GM23338 (cell line): Measurements from ENCODE around the gene NFATC1. TPM values are rescaled to one million over a fixed set of nuclear protein-coding genes. Genes with fewer than 3 reads are reported as not detected.

Experiments used
- ATAC-seq: fragments of 200-7000 bp; cut with Tn5 transposase; 3 replicates; pipeline ENCODE4 v1.9.1; 2020
- DNase-seq: peaks from one replicate; pipeline ENCODE4 v3.0.0-alpha.2; 2015; ENCODE audit warnings: low spot score
- H2AFZ ChIP-seq: fragments of 200-600 bp; sonication (generic); 2 replicates; pipeline ENCODE4 v1.8.0; 2016; ENCODE audit warnings: antibody characterized with exemption, mild to moderate bottlenecking, moderate library complexity
- H3F3A ChIP-seq: fragments of 200-600 bp; sonication (generic); replicated peaks from 2 replicates; pipeline ENCODE4 v1.8.0; 2017; ENCODE audit warnings: antibody characterized with exemption, mixed run types, low read depth
- H3K27ac ChIP-seq: fragments of 200-600 bp; sonication (generic); 2 replicates; pipeline ENCODE4 v1.6.1; 2016; ENCODE audit warnings: low read depth
- H3K27me3 ChIP-seq: fragments of 200-600 bp; sonication (generic); 2 replicates; pipeline ENCODE4 v1.8.0; 2016; ENCODE audit warnings: mild to moderate bottlenecking, mixed run types, moderate library complexity; ENCODE audit not compliant: insufficient read depth
- H3K36me3 ChIP-seq: fragments of 200-600 bp; sonication (generic); 2 replicates; pipeline ENCODE4 v1.8.0; 2016; ENCODE audit warnings: mild to moderate bottlenecking; ENCODE audit not compliant: insufficient read depth
- H3K4me1 ChIP-seq: fragments of 200-600 bp; sonication (generic); 2 replicates; pipeline ENCODE4 v1.8.0; 2016; ENCODE audit warnings: mild to moderate bottlenecking, moderate library complexity; ENCODE audit not compliant: insufficient read depth
- H3K4me2 ChIP-seq: fragments of 200-600 bp; sonication (generic); 2 replicates; pipeline ENCODE4 v1.7.1; 2017; ENCODE audit warnings: mixed run types
- H3K4me3 ChIP-seq: fragments of 200-600 bp; sonication (generic); 2 replicates; pipeline ENCODE4 v1.6.1; 2016; ENCODE audit warnings: mixed run types
- H3K79me2 ChIP-seq: fragments of 200-600 bp; sonication (generic); replicated peaks from 2 replicates; pipeline ENCODE4 v1.8.0; 2017; ENCODE audit warnings: mild to moderate bottlenecking; ENCODE audit not compliant: insufficient read depth
- H3K9me2 ChIP-seq: fragments of 200-600 bp; sonication (generic); 2 replicates; pipeline ENCODE4 v1.8.0; 2017; ENCODE audit not compliant: insufficient read depth
- H4K20me1 ChIP-seq: fragments of 200-600 bp; sonication (generic); replicated peaks from 2 replicates; pipeline ENCODE4 v1.8.0; 2017; ENCODE audit warnings: mild to moderate bottlenecking; ENCODE audit not compliant: insufficient read depth
- H3K27ac Mint-ChIP-seq: 2 replicates; pipeline ENCODE4 v1.8.0; 2020; ENCODE audit warnings: inconsistent platforms, mild to moderate bottlenecking, moderate library complexity, mixed read lengths
- H3K27me3 Mint-ChIP-seq: 3 replicates; pipeline ENCODE4 v1.8.0; 2022; ENCODE audit warnings: low read depth, mild to moderate bottlenecking, moderate library complexity, mixed read lengths, inconsistent platforms; ENCODE audit not compliant: insufficient read depth, poor library complexity
- H3K36me3 Mint-ChIP-seq: 3 replicates; pipeline ENCODE4 v1.8.0; 2021; ENCODE audit warnings: low read depth, mild to moderate bottlenecking, inconsistent platforms, moderate library complexity, mixed read lengths
- H3K4me1 Mint-ChIP-seq: 3 replicates; pipeline ENCODE4 v1.8.0; 2020; ENCODE audit warnings: mild to moderate bottlenecking, inconsistent platforms, mixed read lengths
- H3K4me3 Mint-ChIP-seq: 3 replicates; pipeline ENCODE4 v1.8.0; 2021; ENCODE audit warnings: moderate library complexity, mild to moderate bottlenecking, inconsistent platforms, mixed read lengths
- H3K9me3 Mint-ChIP-seq: 3 replicates; pipeline ENCODE4 v1.8.0; 2020; ENCODE audit warnings: moderate library complexity, mild to moderate bottlenecking, inconsistent platforms, mixed read lengths
- CREB1 ChIP-seq: fragments of 250-450 bp; sonication (Bioruptor Pico); IDR thresholded peaks from 2 replicates; pipeline ENCODE4 v1.5.0; 2020; ENCODE audit warnings: low read depth, mild to moderate bottlenecking, moderate library complexity
- CTCF ChIP-seq, 2 experiments: fragments of 200-600 bp in 1 of 2; sonication (generic) in 1 of 2; conservative IDR thresholded peaks; 2 replicates each; pipeline versions ENCODE4 v1.5.1 to v1.6.1; 2016 to 2017; ENCODE audit warnings: antibody characterized with exemption in 2 of 2, low read depth in 2 of 2, mild to moderate bottlenecking in 2 of 2, moderate library complexity in 1 of 2
- EZH2 ChIP-seq: fragments of 200-600 bp; sonication (generic); IDR thresholded peaks from one replicate; pipeline ENCODE4 v1.8.0; 2017; ENCODE audit warnings: antibody characterized with exemption, mild to moderate bottlenecking, low read depth; ENCODE audit not compliant: unreplicated experiment
- EZH2phosphoT487 ChIP-seq: fragments of 200-600 bp; sonication (generic); IDR thresholded peaks from one replicate; pipeline ENCODE4 v1.8.1; 2018; ENCODE audit warnings: antibody characterized with exemption; ENCODE audit not compliant: unreplicated experiment
- JUNB ChIP-seq: IDR thresholded peaks from one replicate; pipeline ENCODE4 v1.6.1; 2016; ENCODE audit warnings: antibody characterized with exemption; ENCODE audit not compliant: unreplicated experiment
- POLR2AphosphoS5 ChIP-seq: IDR thresholded peaks from 2 replicates; pipeline ENCODE4 v1.6.1; 2016; ENCODE audit warnings: antibody characterized with exemption, low read depth
- STAT1 ChIP-seq: IDR thresholded peaks from one replicate; pipeline ENCODE4 v1.6.1; 2016; ENCODE audit warnings: antibody characterized with exemption; ENCODE audit not compliant: unreplicated experiment
- ZNF331 ChIP-seq: fragments of 250-450 bp; sonication (Bioruptor Pico); IDR thresholded peaks from 2 replicates; pipeline ENCODE4 v1.5.0; 2020; ENCODE audit warnings: low read depth, mild to moderate bottlenecking, moderate library complexity
- polyA plus RNA-seq: library from polyadenylated mRNA; unstranded; fragments of >200 nt; fragmentation: Nextera tagmentation; extraction: Ambion mirVana; gene quantifications from 2 replicates; pipeline ENCODE4 v1.2.1, GENCODE V29; 2016
- total RNA-seq: library from RNA; depleted of rRNA; stranded (reverse); fragments of >200 nt; shearing (Covaris generic); gene quantifications from 2 replicates; pipeline ENCODE4 v1.2.3, GENCODE V29; 2014
- TF ChIP-seq, protein P1 (sequence below): IDR thresholded peaks from one replicate; pipeline ENCODE4 v1.6.1; 2018; ENCODE audit warnings: antibody characterized with exemption; ENCODE audit not compliant: unreplicated experiment
- TF ChIP-seq, protein P2 (sequence below): IDR thresholded peaks from 2 replicates; pipeline ENCODE4 v1.6.1; 2016; ENCODE audit warnings: antibody characterized with exemption

Gene NFATC1
- total and polyA plus RNA-seq, 2 experiments from 2014 or later, result 3.9 to 6.4 TPM

DNA sequence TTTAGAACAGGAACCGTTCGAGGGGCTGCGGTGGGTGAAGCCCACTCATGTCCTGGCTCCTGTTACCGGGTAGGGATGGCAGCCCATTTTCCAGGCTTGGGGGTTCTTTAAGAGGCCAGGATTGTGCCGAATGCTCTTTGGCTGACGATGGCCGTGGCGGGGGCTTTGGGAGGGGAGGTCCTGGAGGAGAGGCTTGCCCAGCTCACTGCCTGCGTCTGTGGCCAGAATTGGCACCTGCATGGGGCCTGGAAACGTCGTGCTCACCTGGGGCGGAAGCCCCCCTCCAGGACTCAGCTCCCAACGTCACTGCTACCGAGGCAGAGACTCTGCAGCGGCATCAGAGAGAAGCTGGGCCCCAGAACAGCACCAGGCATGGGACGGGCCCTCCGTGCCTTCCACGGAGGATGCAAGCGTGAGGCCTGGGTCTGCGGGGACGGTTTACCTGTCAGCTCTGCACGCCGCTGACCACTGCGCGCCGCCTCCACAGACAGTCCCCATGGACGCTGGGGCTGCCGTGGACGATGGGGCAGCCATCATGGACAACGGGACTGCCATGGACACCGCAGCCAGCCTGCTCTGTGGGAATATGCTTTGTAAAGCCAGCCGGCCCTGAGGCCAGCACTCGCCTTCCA, 82.9 kb downstream of the NFATC1 start:
- H3K27ac Mint-ChIP-seq, result no peak overlapping the region
- DNase-seq, result no peak
- no peak overlapping the region for H3K27ac ChIP-seq
- H3K9me2 ChIP-seq, result no peaks in the 10 kb centered on the region
- no peaks in the 10 kb centered on the region for H3K4me1 Mint-ChIP-seq
- H3K4me2 ChIP-seq, result no peak overlapping the region
- no peak for ATAC-seq
- H3K4me3 ChIP-seq, result no peak overlapping the region
- H3K4me1 ChIP-seq, result no peaks in the 10 kb centered on the region
- no peaks in the 10 kb centered on the region for H3K36me3 ChIP-seq
- no peaks in the 10 kb centered on the region for H3K36me3 Mint-ChIP-seq
- TF ChIP-seq POLR2AphosphoS5 (no peak), STAT1 (no peak), JUNB (no peak), ZNF331 (CRISPR knock-in tag) (no peak), CREB1 (CRISPR knock-in tag) (no peak), CTCF (conservative IDR thresholded peaks at IDR 0.05; ENCODE audit: low read depth in 2 of 2) (no peak), EZH2phosphoT487 (no peak), EZH2 (no peak)
- TF ChIP-seq, protein P1, sequence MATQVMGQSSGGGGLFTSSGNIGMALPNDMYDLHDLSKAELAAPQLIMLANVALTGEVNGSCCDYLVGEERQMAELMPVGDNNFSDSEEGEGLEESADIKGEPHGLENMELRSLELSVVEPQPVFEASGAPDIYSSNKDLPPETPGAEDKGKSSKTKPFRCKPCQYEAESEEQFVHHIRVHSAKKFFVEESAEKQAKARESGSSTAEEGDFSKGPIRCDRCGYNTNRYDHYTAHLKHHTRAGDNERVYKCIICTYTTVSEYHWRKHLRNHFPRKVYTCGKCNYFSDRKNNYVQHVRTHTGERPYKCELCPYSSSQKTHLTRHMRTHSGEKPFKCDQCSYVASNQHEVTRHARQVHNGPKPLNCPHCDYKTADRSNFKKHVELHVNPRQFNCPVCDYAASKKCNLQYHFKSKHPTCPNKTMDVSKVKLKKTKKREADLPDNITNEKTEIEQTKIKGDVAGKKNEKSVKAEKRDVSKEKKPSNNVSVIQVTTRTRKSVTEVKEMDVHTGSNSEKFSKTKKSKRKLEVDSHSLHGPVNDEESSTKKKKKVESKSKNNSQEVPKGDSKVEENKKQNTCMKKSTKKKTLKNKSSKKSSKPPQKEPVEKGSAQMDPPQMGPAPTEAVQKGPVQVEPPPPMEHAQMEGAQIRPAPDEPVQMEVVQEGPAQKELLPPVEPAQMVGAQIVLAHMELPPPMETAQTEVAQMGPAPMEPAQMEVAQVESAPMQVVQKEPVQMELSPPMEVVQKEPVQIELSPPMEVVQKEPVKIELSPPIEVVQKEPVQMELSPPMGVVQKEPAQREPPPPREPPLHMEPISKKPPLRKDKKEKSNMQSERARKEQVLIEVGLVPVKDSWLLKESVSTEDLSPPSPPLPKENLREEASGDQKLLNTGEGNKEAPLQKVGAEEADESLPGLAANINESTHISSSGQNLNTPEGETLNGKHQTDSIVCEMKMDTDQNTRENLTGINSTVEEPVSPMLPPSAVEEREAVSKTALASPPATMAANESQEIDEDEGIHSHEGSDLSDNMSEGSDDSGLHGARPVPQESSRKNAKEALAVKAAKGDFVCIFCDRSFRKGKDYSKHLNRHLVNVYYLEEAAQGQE, result no peak
- TF ChIP-seq, protein P2, sequence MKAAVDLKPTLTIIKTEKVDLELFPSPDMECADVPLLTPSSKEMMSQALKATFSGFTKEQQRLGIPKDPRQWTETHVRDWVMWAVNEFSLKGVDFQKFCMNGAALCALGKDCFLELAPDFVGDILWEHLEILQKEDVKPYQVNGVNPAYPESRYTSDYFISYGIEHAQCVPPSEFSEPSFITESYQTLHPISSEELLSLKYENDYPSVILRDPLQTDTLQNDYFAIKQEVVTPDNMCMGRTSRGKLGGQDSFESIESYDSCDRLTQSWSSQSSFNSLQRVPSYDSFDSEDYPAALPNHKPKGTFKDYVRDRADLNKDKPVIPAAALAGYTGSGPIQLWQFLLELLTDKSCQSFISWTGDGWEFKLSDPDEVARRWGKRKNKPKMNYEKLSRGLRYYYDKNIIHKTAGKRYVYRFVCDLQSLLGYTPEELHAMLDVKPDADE, result no peak
- no peaks in the 10 kb centered on the region for H3F3A ChIP-seq
- H3K9me3 Mint-ChIP-seq, result no peaks in the 10 kb centered on the region
- H3K79me2 ChIP-seq, result no peaks in the 10 kb centered on the region
- no peaks in the 10 kb centered on the region for H3K27me3 ChIP-seq
- H2AFZ ChIP-seq, result no peak overlapping the region
- no peak overlapping the region for H3K4me3 Mint-ChIP-seq
- no peaks in the 10 kb centered on the region for H4K20me1 ChIP-seq
- H3K27me3 Mint-ChIP-seq, result peaks cover 4% of the 10 kb centered on the region
